Measurements from ENCODE around the gene MATCAP1.

DNA sequence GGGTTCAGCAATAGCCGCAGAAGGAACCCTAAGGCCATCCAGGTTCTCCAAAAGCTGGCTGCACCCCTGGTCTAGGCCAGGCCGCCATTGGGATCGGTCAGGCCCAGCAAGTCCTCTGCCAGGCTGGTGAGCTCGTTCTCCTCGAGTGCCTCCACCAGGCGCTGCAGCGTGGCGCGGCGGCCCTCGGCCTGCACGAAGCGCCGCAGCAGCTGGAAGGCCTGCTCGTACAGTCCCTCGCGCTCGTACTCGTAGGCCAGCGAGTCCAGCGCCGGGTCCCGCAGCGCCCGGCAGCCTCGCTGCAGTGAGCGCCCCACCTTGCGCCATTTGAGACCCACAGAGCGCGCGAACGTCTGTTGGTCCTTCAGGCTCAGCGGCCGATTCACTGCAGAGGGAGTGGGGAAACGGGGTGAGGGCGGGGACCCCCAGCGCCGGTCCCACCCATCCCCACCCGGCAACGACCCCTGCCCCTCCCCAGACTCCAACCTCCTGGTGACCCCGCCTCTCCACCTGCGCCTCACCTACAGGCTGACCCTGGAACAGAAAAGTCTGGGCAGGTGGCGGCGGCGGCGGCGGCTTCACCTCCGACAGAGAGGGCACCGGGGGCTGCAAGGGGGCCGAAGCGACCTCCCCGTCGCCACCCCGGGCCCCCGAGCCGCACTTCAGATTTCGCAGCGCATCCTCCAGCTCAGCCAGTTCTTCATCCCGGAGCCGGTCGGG, 29.0 kb downstream of the MATCAP1 start:
- TF ChIP-seq, protein P1, sequence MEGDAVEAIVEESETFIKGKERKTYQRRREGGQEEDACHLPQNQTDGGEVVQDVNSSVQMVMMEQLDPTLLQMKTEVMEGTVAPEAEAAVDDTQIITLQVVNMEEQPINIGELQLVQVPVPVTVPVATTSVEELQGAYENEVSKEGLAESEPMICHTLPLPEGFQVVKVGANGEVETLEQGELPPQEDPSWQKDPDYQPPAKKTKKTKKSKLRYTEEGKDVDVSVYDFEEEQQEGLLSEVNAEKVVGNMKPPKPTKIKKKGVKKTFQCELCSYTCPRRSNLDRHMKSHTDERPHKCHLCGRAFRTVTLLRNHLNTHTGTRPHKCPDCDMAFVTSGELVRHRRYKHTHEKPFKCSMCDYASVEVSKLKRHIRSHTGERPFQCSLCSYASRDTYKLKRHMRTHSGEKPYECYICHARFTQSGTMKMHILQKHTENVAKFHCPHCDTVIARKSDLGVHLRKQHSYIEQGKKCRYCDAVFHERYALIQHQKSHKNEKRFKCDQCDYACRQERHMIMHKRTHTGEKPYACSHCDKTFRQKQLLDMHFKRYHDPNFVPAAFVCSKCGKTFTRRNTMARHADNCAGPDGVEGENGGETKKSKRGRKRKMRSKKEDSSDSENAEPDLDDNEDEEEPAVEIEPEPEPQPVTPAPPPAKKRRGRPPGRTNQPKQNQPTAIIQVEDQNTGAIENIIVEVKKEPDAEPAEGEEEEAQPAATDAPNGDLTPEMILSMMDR (IDR thresholded peaks at IDR 0.05; ENCODE audit: low read depth, low read length, poor library complexity, severe bottlenecking): no peak
- TF ChIP-seq EZH2phosphoT487 (IDR thresholded peaks at IDR 0.05; ENCODE audit: borderline replicate concordance, low read length): no peak
